WTC11 (cell line): ENCODE measurements around the gene ISM2. TPM values are rescaled to one million over a fixed set of nuclear protein-coding genes. Genes with fewer than 3 reads are reported as not detected.

Experiments used
- ATAC-seq: fragments of 200-7000 bp; cut with Tn5 transposase; 2 replicates; pipeline ENCODE4 v1.10.0; 2021; ENCODE audit warnings: mild to moderate bottlenecking, moderate library complexity
- CTCF ChIA-PET: fragments of 300-600 bp; sonication (Branson Sonifier 250); formaldehyde crosslinking; loops from one replicate; lab custom pipeline; 2021; ENCODE audit warnings: antibody characterized with exemption; lab: Charles Lee
- POLR2A ChIA-PET: fragments of 350-600 bp; sonication (Branson Sonifier 250); formaldehyde crosslinking; loops from one replicate; lab custom pipeline; 2021; ENCODE audit warnings: antibody characterized with exemption; lab: Charles Lee
- DNase-seq: peaks from one replicate; pipeline ENCODE4 v3.0.0; 2021; ENCODE audit warnings: low spot score
- H3K27ac Mint-ChIP-seq: 2 replicates; pipeline ENCODE4 v1.8.0; 2021; ENCODE audit warnings: mixed read lengths
- H3K27me3 Mint-ChIP-seq: 2 replicates; pipeline ENCODE4 v1.8.0; 2021; ENCODE audit warnings: low read depth, mild to moderate bottlenecking, moderate library complexity, mixed read lengths
- H3K36me3 Mint-ChIP-seq: 2 replicates; pipeline ENCODE4 v1.8.0; 2021; ENCODE audit warnings: mixed read lengths
- H3K4me1 Mint-ChIP-seq: 2 replicates; pipeline ENCODE4 v1.8.0; 2022; ENCODE audit warnings: mixed read lengths
- H3K4me3 Mint-ChIP-seq: 2 replicates; pipeline ENCODE4 v1.8.0; 2021; ENCODE audit warnings: mild to moderate bottlenecking, moderate library complexity, mixed read lengths
- H3K9me3 Mint-ChIP-seq: 2 replicates; pipeline ENCODE4 v1.8.0; 2021; ENCODE audit warnings: mixed read lengths
- EMX1 ChIP-seq: fragments of 250-450 bp; sonication (Bioruptor Pico); IDR thresholded peaks from 2 replicates; pipeline ENCODE4 v1.8.0; 2021; ENCODE audit warnings: mild to moderate bottlenecking
- ESRRA ChIP-seq: sonication (generic); formaldehyde crosslinking; IDR thresholded peaks from 2 replicates; pipeline ENCODE4 v1.8.1; 2022; ENCODE audit warnings: mild to moderate bottlenecking, missing genetic modification reagents, borderline replicate concordance
- GRHL2 ChIP-seq: fragments of 250-450 bp; sonication (Bioruptor Pico); IDR thresholded peaks from 2 replicates; pipeline ENCODE4 v1.8.0; 2022; ENCODE audit warnings: mild to moderate bottlenecking, moderate library complexity; ENCODE audit not compliant: insufficient replicate concordance, severe bottlenecking
- GTF2I ChIP-seq: fragments of 250-450 bp; sonication (Bioruptor Pico); conservative IDR thresholded peaks from 2 replicates; pipeline ENCODE4 v1.4.0; 2021; ENCODE audit warnings: mild to moderate bottlenecking
- NFATC4 ChIP-seq: fragments of 250-450 bp; sonication (Bioruptor Pico); IDR thresholded peaks from 2 replicates; pipeline ENCODE4 v1.9.0; 2021; ENCODE audit warnings: mild to moderate bottlenecking
- NR3C1 ChIP-seq: sonication (generic); formaldehyde crosslinking; conservative IDR thresholded peaks from 2 replicates; pipeline ENCODE4 v1.8.1; 2023; ENCODE audit warnings: low read depth, mild to moderate bottlenecking, missing genetic modification reagents
- TCF7 ChIP-seq: sonication (generic); formaldehyde crosslinking; IDR thresholded peaks from 2 replicates; pipeline ENCODE4 v1.8.0; 2022; ENCODE audit warnings: mild to moderate bottlenecking, low read depth, missing genetic modification reagents, moderate library complexity
- TEAD1 ChIP-seq: sonication (generic); formaldehyde crosslinking; IDR thresholded peaks from 2 replicates; pipeline ENCODE4 v1.8.0; 2022; ENCODE audit warnings: mild to moderate bottlenecking, missing genetic modification reagents
- TP53 ChIP-seq: sonication (generic); formaldehyde crosslinking; IDR thresholded peaks from 2 replicates; pipeline ENCODE4 v1.8.1; 2023; ENCODE audit warnings: mild to moderate bottlenecking, missing genetic modification reagents
- ZNF219 ChIP-seq: sonication (generic); formaldehyde crosslinking; IDR thresholded peaks from 2 replicates; pipeline ENCODE4 v1.8.0; 2023; ENCODE audit warnings: missing genetic modification reagents, mild to moderate bottlenecking, borderline replicate concordance
- total RNA-seq: library from RNA; stranded (reverse); gene quantifications from 3 replicates; pipeline ENCODE4 v1.2.3, GENCODE V29; 2021
- TF ChIP-seq, protein P1 (sequence below): sonication (generic); formaldehyde crosslinking; IDR thresholded peaks from 2 replicates; pipeline ENCODE4 v1.8.0; 2022; ENCODE audit warnings: mild to moderate bottlenecking, missing genetic modification reagents
- TF ChIP-seq, protein P2 (sequence below): fragments of 250-450 bp; sonication (Bioruptor Pico); IDR thresholded peaks from 2 replicates; pipeline ENCODE4 v1.9.0; 2021; ENCODE audit warnings: mild to moderate bottlenecking
- TF ChIP-seq, protein P3 (sequence below): sonication (generic); formaldehyde crosslinking; IDR thresholded peaks from 2 replicates; pipeline ENCODE4 v1.8.1; 2022; ENCODE audit warnings: low read depth, mild to moderate bottlenecking, moderate library complexity, missing genetic modification reagents, borderline replicate concordance
- TF ChIP-seq, protein P4 (sequence below): sonication (generic); formaldehyde crosslinking; IDR thresholded peaks from 2 replicates; pipeline ENCODE4 v1.8.0; 2022; ENCODE audit warnings: mild to moderate bottlenecking, missing genetic modification reagents
- TF ChIP-seq, protein P5 (sequence below): fragments of 250-450 bp; sonication (Bioruptor Pico); IDR thresholded peaks from 2 replicates; pipeline ENCODE4 v1.9.0; 2021; ENCODE audit warnings: mild to moderate bottlenecking, borderline replicate concordance
- TF ChIP-seq, protein P6 (sequence below): sonication (generic); formaldehyde crosslinking; IDR thresholded peaks from 2 replicates; pipeline ENCODE4 v1.8.1; 2023; ENCODE audit warnings: mild to moderate bottlenecking, missing genetic modification reagents, moderate library complexity
- TF ChIP-seq, protein P7 (sequence below): sonication (generic); formaldehyde crosslinking; IDR thresholded peaks from 2 replicates; pipeline ENCODE4 v1.8.1; 2023; ENCODE audit warnings: mild to moderate bottlenecking, missing genetic modification reagents
- TF ChIP-seq, protein P8 (sequence below): sonication (generic); formaldehyde crosslinking; IDR thresholded peaks from 2 replicates; pipeline ENCODE4 v1.8.0; 2023; ENCODE audit warnings: missing genetic modification reagents, mild to moderate bottlenecking, borderline replicate concordance

ISM2 gene
- total RNA-seq, 1 experiment from 2014 or later, result 1.4 TPM

DNA sequence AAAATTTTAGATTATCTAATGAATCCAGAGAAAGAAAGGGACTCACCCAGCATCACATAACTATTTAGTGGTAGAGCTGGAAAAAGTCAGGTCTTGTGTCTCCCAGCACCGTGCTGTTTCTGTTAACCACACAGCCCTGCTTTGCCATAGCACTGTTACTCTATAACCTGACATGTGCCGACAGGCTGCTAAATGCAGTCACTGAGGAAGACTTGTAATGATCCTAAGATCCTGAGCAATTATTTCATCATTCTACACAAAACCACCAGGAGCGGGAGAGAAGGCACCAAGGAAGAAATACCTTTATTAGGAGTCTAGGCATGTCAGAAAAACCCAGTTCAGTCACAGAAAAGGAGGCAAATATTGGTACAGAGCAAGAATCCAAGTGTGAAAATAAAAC, 72.2 kb downstream of the ISM2 start:
- ATAC-seq, result no peak

More for the DNA sequence above, 72.2 kb downstream of the ISM2 start:
- Mint-ChIP-seq H3K36me3 (peaks cover 62% of the 10 kb centered on the region), H3K27ac (no peak overlapping the region), H3K4me3 (no peak overlapping the region), H3K9me3 (no peaks in the 10 kb centered on the region), H3K27me3 (no peaks in the 10 kb centered on the region), H3K4me1 (peaks cover 13% of the 10 kb centered on the region)
- no peak for TF ChIP-seq GRHL2 (CRISPR knock-in tag)
- no peak for TF ChIP-seq TP53
- TF ChIP-seq, protein P1, sequence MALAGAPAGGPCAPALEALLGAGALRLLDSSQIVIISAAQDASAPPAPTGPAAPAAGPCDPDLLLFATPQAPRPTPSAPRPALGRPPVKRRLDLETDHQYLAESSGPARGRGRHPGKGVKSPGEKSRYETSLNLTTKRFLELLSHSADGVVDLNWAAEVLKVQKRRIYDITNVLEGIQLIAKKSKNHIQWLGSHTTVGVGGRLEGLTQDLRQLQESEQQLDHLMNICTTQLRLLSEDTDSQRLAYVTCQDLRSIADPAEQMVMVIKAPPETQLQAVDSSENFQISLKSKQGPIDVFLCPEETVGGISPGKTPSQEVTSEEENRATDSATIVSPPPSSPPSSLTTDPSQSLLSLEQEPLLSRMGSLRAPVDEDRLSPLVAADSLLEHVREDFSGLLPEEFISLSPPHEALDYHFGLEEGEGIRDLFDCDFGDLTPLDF, result no peak
- TF ChIP-seq NFATC4 (CRISPR knock-in tag), result no peak
- TF ChIP-seq, protein P2, sequence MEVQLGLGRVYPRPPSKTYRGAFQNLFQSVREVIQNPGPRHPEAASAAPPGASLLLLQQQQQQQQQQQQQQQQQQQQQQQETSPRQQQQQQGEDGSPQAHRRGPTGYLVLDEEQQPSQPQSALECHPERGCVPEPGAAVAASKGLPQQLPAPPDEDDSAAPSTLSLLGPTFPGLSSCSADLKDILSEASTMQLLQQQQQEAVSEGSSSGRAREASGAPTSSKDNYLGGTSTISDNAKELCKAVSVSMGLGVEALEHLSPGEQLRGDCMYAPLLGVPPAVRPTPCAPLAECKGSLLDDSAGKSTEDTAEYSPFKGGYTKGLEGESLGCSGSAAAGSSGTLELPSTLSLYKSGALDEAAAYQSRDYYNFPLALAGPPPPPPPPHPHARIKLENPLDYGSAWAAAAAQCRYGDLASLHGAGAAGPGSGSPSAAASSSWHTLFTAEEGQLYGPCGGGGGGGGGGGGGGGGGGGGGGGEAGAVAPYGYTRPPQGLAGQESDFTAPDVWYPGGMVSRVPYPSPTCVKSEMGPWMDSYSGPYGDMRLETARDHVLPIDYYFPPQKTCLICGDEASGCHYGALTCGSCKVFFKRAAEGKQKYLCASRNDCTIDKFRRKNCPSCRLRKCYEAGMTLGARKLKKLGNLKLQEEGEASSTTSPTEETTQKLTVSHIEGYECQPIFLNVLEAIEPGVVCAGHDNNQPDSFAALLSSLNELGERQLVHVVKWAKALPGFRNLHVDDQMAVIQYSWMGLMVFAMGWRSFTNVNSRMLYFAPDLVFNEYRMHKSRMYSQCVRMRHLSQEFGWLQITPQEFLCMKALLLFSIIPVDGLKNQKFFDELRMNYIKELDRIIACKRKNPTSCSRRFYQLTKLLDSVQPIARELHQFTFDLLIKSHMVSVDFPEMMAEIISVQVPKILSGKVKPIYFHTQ (CRISPR knock-in tag), result no peak
- TF ChIP-seq GTF2I (CRISPR knock-in tag), result no peak
- TF ChIP-seq ESRRA (CRISPR knock-in tag), result no peak
- no peak for TF ChIP-seq NR3C1 (CRISPR knock-in tag)
- no peak for TF ChIP-seq EMX1 (CRISPR knock-in tag)
- TF ChIP-seq, protein P3, sequence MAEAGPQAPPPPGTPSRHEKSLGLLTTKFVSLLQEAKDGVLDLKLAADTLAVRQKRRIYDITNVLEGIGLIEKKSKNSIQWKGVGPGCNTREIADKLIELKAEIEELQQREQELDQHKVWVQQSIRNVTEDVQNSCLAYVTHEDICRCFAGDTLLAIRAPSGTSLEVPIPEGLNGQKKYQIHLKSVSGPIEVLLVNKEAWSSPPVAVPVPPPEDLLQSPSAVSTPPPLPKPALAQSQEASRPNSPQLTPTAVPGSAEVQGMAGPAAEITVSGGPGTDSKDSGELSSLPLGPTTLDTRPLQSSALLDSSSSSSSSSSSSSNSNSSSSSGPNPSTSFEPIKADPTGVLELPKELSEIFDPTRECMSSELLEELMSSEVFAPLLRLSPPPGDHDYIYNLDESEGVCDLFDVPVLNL, result no peak
- TF ChIP-seq TCF7 (CRISPR knock-in tag), result no peak
- TF ChIP-seq, protein P4, sequence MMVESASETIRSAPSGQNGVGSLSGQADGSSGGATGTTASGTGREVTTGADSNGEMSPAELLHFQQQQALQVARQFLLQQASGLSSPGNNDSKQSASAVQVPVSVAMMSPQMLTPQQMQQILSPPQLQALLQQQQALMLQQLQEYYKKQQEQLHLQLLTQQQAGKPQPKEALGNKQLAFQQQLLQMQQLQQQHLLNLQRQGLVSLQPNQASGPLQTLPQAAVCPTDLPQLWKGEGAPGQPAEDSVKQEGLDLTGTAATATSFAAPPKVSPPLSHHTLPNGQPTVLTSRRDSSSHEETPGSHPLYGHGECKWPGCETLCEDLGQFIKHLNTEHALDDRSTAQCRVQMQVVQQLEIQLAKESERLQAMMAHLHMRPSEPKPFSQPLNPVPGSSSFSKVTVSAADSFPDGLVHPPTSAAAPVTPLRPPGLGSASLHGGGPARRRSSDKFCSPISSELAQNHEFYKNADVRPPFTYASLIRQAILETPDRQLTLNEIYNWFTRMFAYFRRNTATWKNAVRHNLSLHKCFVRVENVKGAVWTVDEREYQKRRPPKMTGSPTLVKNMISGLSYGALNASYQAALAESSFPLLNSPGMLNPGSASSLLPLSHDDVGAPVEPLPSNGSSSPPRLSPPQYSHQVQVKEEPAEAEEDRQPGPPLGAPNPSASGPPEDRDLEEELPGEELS (CRISPR knock-in tag), result no peak
- TF ChIP-seq, protein P5, sequence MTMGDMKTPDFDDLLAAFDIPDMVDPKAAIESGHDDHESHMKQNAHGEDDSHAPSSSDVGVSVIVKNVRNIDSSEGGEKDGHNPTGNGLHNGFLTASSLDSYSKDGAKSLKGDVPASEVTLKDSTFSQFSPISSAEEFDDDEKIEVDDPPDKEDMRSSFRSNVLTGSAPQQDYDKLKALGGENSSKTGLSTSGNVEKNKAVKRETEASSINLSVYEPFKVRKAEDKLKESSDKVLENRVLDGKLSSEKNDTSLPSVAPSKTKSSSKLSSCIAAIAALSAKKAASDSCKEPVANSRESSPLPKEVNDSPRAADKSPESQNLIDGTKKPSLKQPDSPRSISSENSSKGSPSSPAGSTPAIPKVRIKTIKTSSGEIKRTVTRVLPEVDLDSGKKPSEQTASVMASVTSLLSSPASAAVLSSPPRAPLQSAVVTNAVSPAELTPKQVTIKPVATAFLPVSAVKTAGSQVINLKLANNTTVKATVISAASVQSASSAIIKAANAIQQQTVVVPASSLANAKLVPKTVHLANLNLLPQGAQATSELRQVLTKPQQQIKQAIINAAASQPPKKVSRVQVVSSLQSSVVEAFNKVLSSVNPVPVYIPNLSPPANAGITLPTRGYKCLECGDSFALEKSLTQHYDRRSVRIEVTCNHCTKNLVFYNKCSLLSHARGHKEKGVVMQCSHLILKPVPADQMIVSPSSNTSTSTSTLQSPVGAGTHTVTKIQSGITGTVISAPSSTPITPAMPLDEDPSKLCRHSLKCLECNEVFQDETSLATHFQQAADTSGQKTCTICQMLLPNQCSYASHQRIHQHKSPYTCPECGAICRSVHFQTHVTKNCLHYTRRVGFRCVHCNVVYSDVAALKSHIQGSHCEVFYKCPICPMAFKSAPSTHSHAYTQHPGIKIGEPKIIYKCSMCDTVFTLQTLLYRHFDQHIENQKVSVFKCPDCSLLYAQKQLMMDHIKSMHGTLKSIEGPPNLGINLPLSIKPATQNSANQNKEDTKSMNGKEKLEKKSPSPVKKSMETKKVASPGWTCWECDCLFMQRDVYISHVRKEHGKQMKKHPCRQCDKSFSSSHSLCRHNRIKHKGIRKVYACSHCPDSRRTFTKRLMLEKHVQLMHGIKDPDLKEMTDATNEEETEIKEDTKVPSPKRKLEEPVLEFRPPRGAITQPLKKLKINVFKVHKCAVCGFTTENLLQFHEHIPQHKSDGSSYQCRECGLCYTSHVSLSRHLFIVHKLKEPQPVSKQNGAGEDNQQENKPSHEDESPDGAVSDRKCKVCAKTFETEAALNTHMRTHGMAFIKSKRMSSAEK (CRISPR knock-in tag), result no peak
- TF ChIP-seq ZNF219 (CRISPR knock-in tag), result no peak
- TF ChIP-seq, protein P6, sequence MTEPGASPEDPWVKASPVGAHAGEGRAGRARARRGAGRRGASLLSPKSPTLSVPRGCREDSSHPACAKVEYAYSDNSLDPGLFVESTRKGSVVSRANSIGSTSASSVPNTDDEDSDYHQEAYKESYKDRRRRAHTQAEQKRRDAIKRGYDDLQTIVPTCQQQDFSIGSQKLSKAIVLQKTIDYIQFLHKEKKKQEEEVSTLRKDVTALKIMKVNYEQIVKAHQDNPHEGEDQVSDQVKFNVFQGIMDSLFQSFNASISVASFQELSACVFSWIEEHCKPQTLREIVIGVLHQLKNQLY (CRISPR knock-in tag), result no peak
- TF ChIP-seq, protein P7, sequence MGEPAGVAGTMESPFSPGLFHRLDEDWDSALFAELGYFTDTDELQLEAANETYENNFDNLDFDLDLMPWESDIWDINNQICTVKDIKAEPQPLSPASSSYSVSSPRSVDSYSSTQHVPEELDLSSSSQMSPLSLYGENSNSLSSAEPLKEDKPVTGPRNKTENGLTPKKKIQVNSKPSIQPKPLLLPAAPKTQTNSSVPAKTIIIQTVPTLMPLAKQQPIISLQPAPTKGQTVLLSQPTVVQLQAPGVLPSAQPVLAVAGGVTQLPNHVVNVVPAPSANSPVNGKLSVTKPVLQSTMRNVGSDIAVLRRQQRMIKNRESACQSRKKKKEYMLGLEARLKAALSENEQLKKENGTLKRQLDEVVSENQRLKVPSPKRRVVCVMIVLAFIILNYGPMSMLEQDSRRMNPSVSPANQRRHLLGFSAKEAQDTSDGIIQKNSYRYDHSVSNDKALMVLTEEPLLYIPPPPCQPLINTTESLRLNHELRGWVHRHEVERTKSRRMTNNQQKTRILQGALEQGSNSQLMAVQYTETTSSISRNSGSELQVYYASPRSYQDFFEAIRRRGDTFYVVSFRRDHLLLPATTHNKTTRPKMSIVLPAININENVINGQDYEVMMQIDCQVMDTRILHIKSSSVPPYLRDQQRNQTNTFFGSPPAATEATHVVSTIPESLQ (CRISPR knock-in tag), result no peak
- TF ChIP-seq TEAD1 (CRISPR knock-in tag), result no peak
- TF ChIP-seq, protein P8, sequence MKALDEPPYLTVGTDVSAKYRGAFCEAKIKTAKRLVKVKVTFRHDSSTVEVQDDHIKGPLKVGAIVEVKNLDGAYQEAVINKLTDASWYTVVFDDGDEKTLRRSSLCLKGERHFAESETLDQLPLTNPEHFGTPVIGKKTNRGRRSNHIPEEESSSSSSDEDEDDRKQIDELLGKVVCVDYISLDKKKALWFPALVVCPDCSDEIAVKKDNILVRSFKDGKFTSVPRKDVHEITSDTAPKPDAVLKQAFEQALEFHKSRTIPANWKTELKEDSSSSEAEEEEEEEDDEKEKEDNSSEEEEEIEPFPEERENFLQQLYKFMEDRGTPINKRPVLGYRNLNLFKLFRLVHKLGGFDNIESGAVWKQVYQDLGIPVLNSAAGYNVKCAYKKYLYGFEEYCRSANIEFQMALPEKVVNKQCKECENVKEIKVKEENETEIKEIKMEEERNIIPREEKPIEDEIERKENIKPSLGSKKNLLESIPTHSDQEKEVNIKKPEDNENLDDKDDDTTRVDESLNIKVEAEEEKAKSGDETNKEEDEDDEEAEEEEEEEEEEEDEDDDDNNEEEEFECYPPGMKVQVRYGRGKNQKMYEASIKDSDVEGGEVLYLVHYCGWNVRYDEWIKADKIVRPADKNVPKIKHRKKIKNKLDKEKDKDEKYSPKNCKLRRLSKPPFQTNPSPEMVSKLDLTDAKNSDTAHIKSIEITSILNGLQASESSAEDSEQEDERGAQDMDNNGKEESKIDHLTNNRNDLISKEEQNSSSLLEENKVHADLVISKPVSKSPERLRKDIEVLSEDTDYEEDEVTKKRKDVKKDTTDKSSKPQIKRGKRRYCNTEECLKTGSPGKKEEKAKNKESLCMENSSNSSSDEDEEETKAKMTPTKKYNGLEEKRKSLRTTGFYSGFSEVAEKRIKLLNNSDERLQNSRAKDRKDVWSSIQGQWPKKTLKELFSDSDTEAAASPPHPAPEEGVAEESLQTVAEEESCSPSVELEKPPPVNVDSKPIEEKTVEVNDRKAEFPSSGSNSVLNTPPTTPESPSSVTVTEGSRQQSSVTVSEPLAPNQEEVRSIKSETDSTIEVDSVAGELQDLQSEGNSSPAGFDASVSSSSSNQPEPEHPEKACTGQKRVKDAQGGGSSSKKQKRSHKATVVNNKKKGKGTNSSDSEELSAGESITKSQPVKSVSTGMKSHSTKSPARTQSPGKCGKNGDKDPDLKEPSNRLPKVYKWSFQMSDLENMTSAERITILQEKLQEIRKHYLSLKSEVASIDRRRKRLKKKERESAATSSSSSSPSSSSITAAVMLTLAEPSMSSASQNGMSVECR, result no peak
- CTCF ChIA-PET, result no interaction called here
- POLR2A ChIA-PET, result no interaction called here
- no peak for DNase-seq
